ENCODE data around the gene DPP7. TPM values are rescaled to one million over a fixed set of nuclear protein-coding genes. Genes with fewer than 3 reads are reported as not detected.

DPP7 gene
- total RNA-seq, 1 donor from 2014 or later = 125 TPM

DNA sequence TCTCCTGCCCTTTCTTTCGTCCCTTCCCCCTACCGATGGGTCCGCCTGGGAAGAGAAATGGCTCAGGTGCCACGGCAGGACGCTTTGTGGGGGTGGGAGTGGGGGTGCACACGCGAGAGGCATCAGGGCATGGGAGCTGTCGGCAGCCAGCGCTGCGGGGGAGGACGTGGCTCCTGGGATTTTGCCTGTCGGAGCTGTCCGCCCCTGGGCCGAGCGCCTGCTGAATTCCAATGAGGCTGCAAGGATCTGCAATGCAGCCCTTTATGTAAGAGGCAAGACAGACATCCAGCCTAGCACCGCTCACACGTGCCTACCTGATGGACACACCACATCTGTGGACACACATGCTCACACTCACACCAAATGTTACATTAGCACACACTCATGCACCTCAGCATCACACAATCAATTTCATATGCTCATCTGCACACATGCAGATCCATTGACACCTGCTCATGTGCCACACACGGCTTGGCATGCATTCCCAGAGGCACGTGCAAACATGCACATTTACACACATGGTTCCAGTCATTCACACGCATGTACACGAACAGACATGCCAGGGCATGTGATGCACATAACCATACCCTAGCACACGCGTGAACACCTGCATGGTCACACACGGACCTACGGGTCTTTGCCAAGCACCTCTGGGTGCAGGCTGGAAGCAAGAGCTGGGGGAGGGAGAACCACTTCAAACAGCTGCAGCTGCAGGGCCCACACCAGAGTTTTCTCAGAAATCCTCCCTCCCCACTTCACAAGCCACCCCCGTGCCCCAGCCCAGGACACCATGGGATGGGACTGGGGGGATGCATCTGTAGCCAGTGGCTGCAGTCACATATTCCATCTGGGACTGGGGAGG, 25.8 kb upstream of the DPP7 start:
- H3K4me3 ChIP-seq (ENCODE audit: low read depth, low read length) = no peak overlapping the region
- TF ChIP-seq CTCF (conservative IDR thresholded peaks at IDR 0.05; ENCODE audit: low read depth, low read length) = no peak
- no peak for DNase-seq (ENCODE audit: low read depth)

DNA sequence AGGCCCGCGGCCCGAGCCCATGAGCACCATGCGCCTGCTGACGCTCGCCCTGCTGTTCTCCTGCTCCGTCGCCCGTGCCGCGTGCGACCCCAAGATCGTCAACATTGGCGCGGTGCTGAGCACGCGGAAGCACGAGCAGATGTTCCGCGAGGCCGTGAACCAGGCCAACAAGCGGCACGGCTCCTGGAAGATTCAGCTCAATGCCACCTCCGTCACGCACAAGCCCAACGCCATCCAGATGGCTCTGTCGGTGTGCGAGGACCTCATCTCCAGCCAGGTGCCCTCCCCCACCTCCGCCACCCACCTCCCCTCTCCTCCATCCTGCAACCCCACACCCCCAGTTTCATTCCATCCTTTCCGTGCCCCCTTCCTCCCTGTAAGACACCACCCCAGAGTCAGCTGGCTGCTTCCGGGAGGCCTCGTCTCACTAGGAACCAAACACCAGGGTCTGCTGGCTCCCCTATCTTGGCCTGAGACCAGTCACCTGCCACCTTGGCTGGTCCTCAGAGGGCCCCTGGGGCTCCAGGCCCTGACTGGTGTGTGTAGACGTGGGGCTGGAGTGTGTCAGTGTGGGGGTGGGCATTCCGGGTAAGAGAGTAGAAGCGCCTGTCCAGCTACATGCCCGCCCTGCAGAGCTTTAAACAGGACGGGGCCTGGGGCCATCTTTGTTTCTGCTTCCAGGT, 25.1 kb upstream of the DPP7 start:
- no peak for DNase-seq (ENCODE audit: low read depth)

DNA sequence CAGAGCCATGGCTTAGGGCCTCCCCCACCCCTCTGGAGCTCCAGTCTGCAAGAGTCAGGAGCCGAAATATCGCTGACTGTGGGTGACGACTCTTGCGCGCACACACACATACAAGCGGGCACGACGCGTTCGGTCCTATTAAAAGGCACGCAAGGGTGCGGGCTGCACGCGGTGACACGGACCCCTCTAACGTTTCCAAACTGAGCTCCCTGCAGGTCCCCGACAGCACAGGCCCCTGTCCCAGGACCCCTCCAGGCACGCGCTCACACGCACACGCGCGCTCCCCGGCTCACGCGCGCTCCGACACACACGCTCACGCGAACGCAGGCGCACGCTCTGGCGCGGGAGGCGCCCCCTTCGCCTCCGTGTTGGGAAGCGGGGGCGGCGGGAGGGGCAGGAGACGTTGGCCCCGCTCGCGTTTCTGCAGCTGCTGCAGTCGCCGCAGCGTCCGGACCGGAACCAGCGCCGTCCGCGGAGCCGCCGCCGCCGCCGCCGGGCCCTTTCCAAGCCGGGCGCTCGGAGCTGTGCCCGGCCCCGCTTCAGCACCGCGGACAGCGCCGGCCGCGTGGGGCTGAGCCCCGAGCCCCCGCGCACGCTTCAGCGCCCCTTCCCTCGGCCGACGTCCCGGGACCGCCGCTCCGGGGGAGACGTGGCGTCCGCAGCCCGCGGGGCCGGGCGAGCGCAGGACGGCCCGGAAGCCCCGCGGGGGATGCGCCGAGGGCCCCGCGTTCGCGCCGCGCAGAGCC, 24.4 kb upstream of the DPP7 start, which contains the start of gene GRIN1:
GRIN1 (plus strand) TSS at position 433 of the 746 bp plus-strand sequence. CDS start 333 bp downstream, outside the sequence.
- no peak for TF ChIP-seq CTCF (conservative IDR thresholded peaks at IDR 0.05; ENCODE audit: low read depth, low read length)
- no peak within 1 kb of the TSS for H3K4me3 ChIP-seq (ENCODE audit: low read depth, low read length)
- DNase-seq (ENCODE audit: low read depth) = no peak

More for the DNA sequence above, 25.1 kb upstream of the DPP7 start:
- H3K4me3 ChIP-seq (ENCODE audit: low read depth, low read length) = no peak overlapping the region
- no peak for TF ChIP-seq CTCF (conservative IDR thresholded peaks at IDR 0.05; ENCODE audit: low read depth, low read length)

DNA sequence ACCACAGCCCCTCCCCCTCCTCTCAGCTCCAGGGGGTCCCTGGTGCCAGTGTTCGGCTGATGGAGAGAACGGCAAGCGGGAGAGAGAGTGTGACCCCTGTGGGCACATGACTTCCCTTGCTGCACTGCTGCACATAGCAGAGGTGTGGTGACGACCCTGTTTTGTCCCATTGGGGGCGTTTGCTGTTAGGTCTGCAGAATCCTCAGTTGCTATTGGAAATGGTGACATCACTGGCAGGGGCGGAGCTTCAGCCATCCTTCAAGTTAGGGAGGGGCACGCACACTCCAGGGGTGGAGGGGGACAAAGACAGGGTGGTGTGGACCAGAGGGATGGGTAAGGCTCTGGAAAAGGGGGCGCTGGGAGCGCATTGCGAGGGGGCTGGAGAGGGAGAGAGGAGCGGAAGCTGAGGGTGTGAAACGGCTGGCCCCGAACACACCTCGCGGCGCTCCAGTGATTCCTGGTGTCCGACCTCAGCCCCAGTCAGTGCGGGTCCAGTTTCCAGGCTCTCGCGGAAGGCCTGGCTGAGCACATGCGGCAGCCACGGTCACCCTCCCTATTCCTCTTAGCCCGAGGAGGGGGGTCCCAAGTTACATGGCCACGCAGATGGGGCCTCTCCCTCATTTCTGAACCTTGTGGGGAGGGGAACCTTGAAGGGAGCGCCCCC, 23.7 kb upstream of the DPP7 start:
- no peak for DNase-seq (ENCODE audit: low read depth)
- TF ChIP-seq CTCF (conservative IDR thresholded peaks at IDR 0.05; ENCODE audit: low read depth, low read length) = no peak
- no peak overlapping the region for H3K4me3 ChIP-seq (ENCODE audit: low read depth, low read length)

DNA sequence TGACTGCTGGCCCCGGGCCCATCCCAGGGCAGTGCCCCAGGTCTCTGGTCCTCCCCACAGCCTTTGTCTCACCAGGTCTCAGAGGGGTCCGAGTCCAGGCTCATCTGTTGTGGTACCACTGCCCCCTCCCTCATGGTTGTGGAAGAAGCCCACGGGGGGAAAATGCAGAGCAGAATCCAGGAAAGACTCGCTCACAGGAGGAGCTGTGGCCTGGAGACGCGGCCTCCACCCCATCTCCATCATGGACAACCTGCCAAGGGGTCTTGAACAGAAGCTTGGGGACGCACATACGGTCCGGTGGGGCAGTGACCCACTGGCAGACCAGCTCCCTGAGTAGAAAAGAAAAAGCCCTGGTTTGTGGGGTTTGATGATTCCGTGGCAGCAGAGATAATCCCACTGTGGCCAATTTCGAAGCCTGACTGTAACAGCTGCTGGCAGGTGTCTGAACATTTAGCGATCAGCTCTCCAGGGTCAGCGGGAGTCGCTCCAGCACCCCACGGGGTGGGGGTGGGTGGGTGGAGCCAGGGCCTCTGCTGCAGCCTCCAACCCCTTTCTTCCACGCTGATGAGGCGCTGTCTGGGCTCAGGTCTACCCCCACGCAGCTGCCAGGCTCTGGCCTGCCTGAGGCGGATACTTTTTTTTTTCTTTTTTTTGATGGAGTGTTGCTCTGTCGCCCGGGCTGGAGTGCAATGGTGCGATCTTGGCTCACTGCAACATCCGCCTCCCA, 22.5 kb upstream of the DPP7 start:
- H3K4me3 ChIP-seq (ENCODE audit: low read depth, low read length) = no peak overlapping the region
- no peak for TF ChIP-seq CTCF (conservative IDR thresholded peaks at IDR 0.05; ENCODE audit: low read depth, low read length)

More for the DNA sequence above, 22.5 kb upstream of the DPP7 start:
- DNase-seq (ENCODE audit: low read depth) = no peak
